Pancreas (tissue), 10 donors: ENCODE measurements around the gene NECTIN2. TPM values are rescaled to one million over a fixed set of nuclear protein-coding genes. Genes with fewer than 3 reads are reported as not detected.
A peak's percentile ranks its signal among the peaks of the same experiment; 100 is the strongest.

Source experiments
- ATAC-seq, 4 donors: fragments of 200-7000 bp; cut with Tn5 transposase; one replicate each; pipeline versions ENCODE4 v1.8.0 to v1.9.1; 2020; ENCODE audit warnings: mild to moderate bottlenecking in 4 of 4, moderate library complexity in 4 of 4
- DNase-seq, 6 donors: peaks; one replicate each; pipeline ENCODE4 v3.0.0-alpha.2; 2020
- FAIRE-seq: peaks from 2 replicates; lab custom pipeline; 2012; peaks lifted over from hg19 to GRCh38; lab: Jason Lieb, UNC
- H3K27ac ChIP-seq, 4 donors: fragments of 200-600 bp; sonication (generic); 1 replicate in 3 of 4; 2 replicates in 1 of 4; pipeline versions ENCODE4 v1.5.0 to v1.8.0; 2020
- H3K27me3 ChIP-seq, 4 donors: fragments of 200-600 bp; one replicate each; pipeline ENCODE4 v1.8.0; 2021
- H3K36me3 ChIP-seq, 3 donors: fragments of 200-600 bp; sonication (generic) in 1 of 3; one replicate each; pipeline versions ENCODE4 v1.5.0 to v1.8.0; 2020 to 2021
- H3K4me1 ChIP-seq, 3 donors: fragments of 200-600 bp; one replicate each; pipeline ENCODE4 v1.8.0; 2021
- H3K4me3 ChIP-seq, 4 donors: fragments of 200-600 bp; sonication (generic) in 2 of 4; one replicate each; pipeline versions ENCODE4 v1.5.0 to v1.8.0; 2020 to 2021
- H3K9me3 ChIP-seq, 4 donors: fragments of 200-600 bp; one replicate each; pipeline ENCODE4 v1.8.0; 2021
- CTCF ChIP-seq, 4 donors: fragments of 200-600 bp; sonication (generic) in 3 of 4; IDR thresholded peaks; one replicate each; pipeline versions ENCODE4 v1.5.0 to v1.8.0; 2021; ENCODE audit warnings: antibody characterized with exemption in 4 of 4
- WGBS, 2 donors: extraction: QIAGEN DNeasy Blood & Tissue Kit; methylation state at CpG; one replicate each; pipeline ENCODE4 v1.1.7; 2013; 5-methylcytosine and 5-hydroxymethylcytosine counted together
- intact Hi-C, 3 donors: fragments of 100-400 bp; cut with DNase I; formaldehyde crosslinking; loops; one replicate each; pipeline versions ENCODE4 v1.11.1 to v1.14.2; 2022
- polyA plus RNA-seq, 2 donors: library from polyadenylated mRNA; stranded (reverse); fragments of 200-250 nt; gene quantifications; one replicate each; pipeline ENCODE4 v1.2.3, GENCODE V29; 2013
- total RNA-seq, 6 donors: library from RNA; stranded (reverse); fragmentation: NEBNext Ultra II Directional in 4 of 6; extraction: Animal tissue kit (Norgen Biotek cat#: 25700) in 4 of 6; gene quantifications; one replicate each; pipeline versions ENCODE4 v1.2.1 to v1.2.4, GENCODE V29; 2021 to 2023
- donor health status: healthy with polysubstance abuse.
- donor health status: DM: no; HTN: no; CAD: no; lungs with moderate emphysema.
- donor health status: DM: no; HTN: no; CAD: no.
- donor health status: control.
- donor health status: control.
- donor health status: Bipolar disorder and iron deficiency.
- donor health status: DM: yes; HTN: yes; CAD: no.
- donor health status: DM: no; HTN: no; CAD: no.
- donor health status: DM: no; HTN: no; CAD: no.
- donor health status: DM: yes; HTN: yes; CAD: no.

NECTIN2 gene
- total and polyA plus RNA-seq, 8 donors, result 26.7 to 101 (median 52.7) TPM

- Histone ChIP-seq H3K27ac (peak overlapping the region in 2 of 4 donors; percentile 98 to 99), H3K4me1 (peaks cover 0 to 7% (median 6%) of the 10 kb centered on the region in 3 donors), H3K9me3 (no peaks in the 10 kb centered on the region), H3K4me3 (peak overlapping the region in 1 of 4 donors; percentile 92), H3K27me3 (no peaks in the 10 kb centered on the region), H3K36me3 (no peaks in the 10 kb centered on the region)
- no peak for TF ChIP-seq CTCF (IDR thresholded peaks at IDR 0.05)
- DNase-seq (peak in 3 of 6 donors; percentile 29 to 62 (median 56)), ATAC-seq (no peak), FAIRE-seq (no peak)
- 42 to 52% methylated on average over 17 to 18 of the region's 18 CpGs for WGBS, 2 donors
- intact Hi-C loops, result no loop called here
These were observed 2.8 kb downstream of the NECTIN2 start for GRCh38 chr19:44848812-44849447.

DNA sequence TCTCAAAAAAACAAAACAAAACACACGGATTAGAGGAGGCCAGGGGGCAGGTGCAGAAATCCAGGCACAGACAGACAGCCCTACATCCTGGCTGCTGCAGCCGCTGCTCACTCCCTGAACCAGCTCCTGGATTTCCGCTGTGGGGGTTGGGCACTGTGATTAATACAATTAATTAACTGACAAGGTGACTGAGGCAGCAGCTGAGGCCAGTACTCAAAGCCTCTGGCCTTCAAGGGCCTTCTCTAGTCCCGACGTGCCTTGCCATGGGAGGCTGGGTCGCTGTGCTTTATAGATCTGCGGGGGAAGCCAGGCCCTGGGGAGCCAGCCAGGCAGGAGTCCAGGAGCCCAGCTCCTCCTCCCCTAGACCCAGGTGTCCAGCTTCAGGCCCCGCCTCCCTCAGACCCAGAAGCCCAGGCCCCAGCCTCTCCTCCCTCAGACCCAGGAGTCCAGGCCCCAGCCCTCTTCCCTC, 4.6 kb downstream of the NECTIN2 start:
- Histone ChIP-seq H3K4me1 (peaks cover 0 to 2% (median 0%) of the 10 kb centered on the region in 3 donors), H3K27me3 (no peaks in the 10 kb centered on the region), H3K9me3 (no peaks in the 10 kb centered on the region), H3K4me3 (no peak overlapping the region), H3K27ac (peak overlapping the region in 2 of 4 donors; percentile 98 to 99), H3K36me3 (no peaks in the 10 kb centered on the region)
- WGBS, 2 donors, result 14 to 25% methylated on average over 8 of the region's 8 CpGs
- no peak for TF ChIP-seq CTCF (IDR thresholded peaks at IDR 0.05)
- FAIRE-seq, result no peak
- DNase-seq, result peak in 4 of 6 donors; percentile 50 to 71 (median 60)
- peak in 1 of 4 donors; percentile 13 for ATAC-seq
- intact Hi-C loops, result no loop called here

DNA sequence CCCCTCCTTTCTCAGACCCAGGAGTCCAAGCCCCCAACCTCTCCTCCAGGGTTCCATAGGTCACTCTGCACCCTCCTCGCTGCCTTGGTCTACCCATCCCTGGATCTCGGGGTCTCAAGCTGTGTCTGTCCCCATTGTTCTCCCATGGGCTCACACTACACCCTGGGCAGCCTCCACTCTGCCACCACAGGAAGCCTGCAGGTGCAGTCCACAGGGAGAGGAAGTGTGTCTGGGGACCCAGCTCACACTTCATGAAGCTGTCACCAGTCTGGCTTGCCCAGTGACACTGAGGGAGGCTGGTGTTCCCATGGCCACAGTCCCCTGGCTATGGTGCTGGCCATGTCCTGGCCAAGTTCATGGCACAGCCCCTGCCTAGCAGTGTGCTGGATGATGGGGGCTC, 5.3 kb downstream of the NECTIN2 start:
- H3K4me1 ChIP-seq, result peaks cover 0 to 9% (median 3%) of the 10 kb centered on the region in 3 donors
- peak overlapping the region in 1 of 4 donors; percentile 99 for H3K27ac ChIP-seq
- H3K36me3 ChIP-seq, result no peaks in the 10 kb centered on the region
- DNase-seq, result no peak
- no peak overlapping the region for H3K4me3 ChIP-seq
- no peak for ATAC-seq
- no peak for FAIRE-seq
- WGBS, 2 donors, result 80 to 82% methylated on average over 2 of the region's 2 CpGs
- H3K27me3 ChIP-seq, result no peaks in the 10 kb centered on the region
- intact Hi-C loops, result no loop called here
- no peaks in the 10 kb centered on the region for H3K9me3 ChIP-seq
- no peak for TF ChIP-seq CTCF (IDR thresholded peaks at IDR 0.05)

DNA sequence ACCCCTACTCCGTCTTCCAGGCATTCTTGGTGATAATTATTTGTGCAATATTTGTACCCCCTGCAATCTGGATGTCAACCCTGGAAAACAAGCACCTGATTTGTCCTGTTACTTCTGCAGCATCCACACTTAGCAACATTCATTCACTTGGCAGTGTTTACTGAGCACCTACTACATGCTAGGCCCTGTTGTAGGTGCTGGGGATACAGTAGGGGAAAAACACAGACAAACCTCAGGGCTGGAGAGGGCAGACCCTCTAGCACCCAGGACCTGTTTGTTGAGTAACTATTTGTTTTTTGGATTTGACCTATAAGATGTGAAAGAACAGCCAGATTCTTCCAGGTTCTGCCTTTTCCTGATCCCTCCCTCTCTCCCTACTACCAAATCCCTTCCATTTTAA, 9.5 kb downstream of the NECTIN2 start:
- Histone ChIP-seq H3K36me3 (no peaks in the 10 kb centered on the region), H3K27ac (peak overlapping the region in 1 of 4 donors; percentile 76), H3K9me3 (no peaks in the 10 kb centered on the region), H3K27me3 (no peaks in the 10 kb centered on the region), H3K4me3 (no peak overlapping the region), H3K4me1 (peaks cover 0 to 22% (median 8%) of the 10 kb centered on the region in 3 donors)
- TF ChIP-seq CTCF (IDR thresholded peaks at IDR 0.05), result no peak
- DNase-seq, result no peak
- 97 to 100% methylated on average over 1 of the region's 1 CpG for WGBS, 2 donors
- no peak for ATAC-seq
- intact Hi-C loops, result no loop called here
- FAIRE-seq, result no peak
